ENCODE results near the gene MAP4K5.

MAP4K5 gene

DNA sequence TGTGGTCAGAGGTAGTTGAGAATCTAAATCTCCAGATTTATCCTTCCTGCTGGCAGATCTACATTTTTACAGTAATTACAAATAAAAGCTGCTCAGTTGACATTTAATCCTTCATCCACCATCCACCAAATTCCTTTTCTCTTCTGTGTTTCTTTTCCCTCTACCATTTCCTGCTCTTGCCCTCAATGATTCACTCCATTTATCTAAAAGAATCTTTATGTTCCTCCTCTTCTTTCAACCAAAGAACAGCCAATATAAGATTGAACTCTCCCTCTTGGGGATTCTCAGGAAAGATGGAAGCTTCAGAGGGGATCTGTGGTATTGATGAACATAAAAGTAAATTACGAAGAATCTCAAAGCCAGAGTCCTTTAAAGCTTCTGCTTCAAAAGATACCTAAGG is 4.4 kb downstream of the MAP4K5 start:
- DNase-seq (ENCODE audit: low read depth): no peak
- no peak for TF ChIP-seq CTCF (IDR thresholded peaks at IDR 0.05; ENCODE audit: control insufficient read depth, extremely low read depth, insufficient read depth)

GRCh38 chr14:50524731-50525515 is 7.4 kb downstream of the MAP4K5 start:
- no peak overlapping the region for H3K4me3 ChIP-seq (ENCODE audit: low read depth, low read length)
- DNase-seq (ENCODE audit: low read depth): no peak
- TF ChIP-seq CTCF (IDR thresholded peaks at IDR 0.05; ENCODE audit: control insufficient read depth, extremely low read depth, insufficient read depth): no peak

More for the DNA sequence above, 4.4 kb downstream of the MAP4K5 start:
- no peak overlapping the region for H3K4me3 ChIP-seq (ENCODE audit: low read depth, low read length)

GRCh38 chr14:50524060-50524459 is 8.3 kb downstream of the MAP4K5 start:
- TF ChIP-seq CTCF (IDR thresholded peaks at IDR 0.05; ENCODE audit: control insufficient read depth, extremely low read depth, insufficient read depth): no peak
- H3K4me3 ChIP-seq (ENCODE audit: low read depth, low read length): no peak overlapping the region
- no peak for DNase-seq (ENCODE audit: low read depth)

DNA sequence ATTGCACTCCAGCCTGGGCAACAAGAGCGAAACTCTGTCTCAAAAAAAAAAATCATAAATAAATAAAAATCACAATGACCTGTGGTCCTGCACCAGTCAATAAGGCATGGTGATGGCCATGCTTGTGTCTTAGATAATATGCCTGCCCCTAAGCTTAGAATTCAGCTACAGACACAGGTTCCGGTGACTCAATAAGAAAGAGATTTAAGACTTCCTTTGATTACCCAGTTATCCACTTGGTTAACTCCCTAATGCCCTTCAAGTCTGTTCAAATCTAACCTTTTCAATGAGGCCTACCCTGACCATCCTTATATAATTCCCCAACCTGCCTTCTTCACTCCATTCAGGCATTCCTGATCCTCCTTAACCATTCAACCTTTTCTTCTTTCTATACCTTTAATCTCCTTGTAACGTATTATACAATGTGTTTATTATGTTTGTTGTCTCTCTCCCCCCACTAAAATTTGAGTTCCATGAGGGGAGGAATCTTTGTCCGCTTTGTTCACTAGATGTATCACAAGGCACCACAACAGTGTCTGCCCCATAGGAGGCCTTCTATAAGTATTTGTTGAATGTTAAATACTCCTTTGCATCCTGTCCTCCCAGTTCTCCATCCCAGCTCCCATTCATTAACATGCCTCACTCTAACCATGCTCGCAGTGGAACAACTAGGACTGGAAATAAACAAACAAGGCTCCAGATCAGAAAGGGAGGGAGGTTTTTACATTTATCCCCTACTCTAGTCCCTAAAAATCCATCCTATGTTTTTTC is 8.9 kb downstream of the MAP4K5 start:
- DNase-seq (ENCODE audit: low read depth): no peak
- TF ChIP-seq CTCF (IDR thresholded peaks at IDR 0.05; ENCODE audit: control insufficient read depth, extremely low read depth, insufficient read depth): no peak
- H3K4me3 ChIP-seq (ENCODE audit: low read depth, low read length): no peak overlapping the region

DNA sequence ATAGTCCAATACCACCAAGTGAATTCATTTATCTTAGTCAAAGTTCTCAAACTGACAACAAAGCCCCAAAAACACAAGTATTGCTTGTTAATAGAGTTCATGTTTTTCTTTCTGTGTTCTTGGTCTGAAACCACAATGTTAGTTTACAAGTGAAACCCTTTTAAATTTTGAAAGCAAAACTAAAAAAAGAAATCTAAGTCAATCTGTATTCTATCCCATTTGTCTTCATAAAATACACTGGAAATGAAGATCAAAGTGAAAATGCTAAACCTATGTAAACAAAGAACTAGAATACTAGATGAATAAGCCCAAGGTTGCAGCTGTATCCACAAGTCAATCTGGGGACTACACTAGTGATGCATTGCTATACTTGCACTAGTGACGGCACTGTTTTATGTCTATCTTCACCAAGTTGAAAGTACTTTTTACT is 10.4 kb downstream of the MAP4K5 start:
- TF ChIP-seq CTCF (IDR thresholded peaks at IDR 0.05; ENCODE audit: control insufficient read depth, extremely low read depth, insufficient read depth): no peak
- no peak overlapping the region for H3K4me3 ChIP-seq (ENCODE audit: low read depth, low read length)
- no peak for DNase-seq (ENCODE audit: low read depth)

DNA sequence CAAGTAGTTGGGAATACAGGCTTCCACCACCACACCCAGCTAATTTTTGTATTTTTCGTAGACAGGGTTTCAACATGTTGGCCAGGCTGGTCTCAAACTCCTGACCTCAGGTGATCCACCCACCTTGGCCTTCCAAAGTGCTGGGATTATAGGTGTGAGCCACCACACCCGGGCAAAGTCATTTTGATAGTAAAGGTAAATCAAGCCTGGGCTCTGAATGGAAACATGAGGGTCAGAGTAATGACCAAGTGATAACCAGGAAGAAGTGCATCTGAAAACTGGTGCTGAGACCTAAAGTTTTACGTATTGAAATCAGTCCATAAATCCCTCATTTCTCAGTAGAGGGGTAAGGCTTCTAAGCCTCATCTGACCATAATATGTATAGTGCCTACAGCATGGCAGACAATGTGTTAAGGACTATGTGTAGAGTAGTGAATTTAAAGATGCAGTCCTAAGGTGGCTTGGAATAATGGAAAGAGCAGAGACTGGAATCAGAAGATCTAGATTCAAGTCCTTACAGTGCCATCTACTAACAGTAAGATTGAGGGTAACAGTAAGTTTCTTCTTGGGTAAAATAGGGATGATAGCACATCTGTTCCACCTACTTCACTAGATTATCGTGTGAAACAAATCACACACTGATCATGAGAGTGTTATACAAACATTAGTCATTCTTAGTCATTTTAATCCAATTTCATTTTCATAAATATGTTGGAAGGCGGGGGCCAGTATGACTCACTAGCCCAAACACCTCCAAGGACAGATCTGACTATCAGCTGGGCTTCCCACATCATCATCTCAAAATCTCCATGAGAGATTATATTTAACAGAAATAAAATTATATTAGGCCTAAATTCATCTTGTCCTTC is 11.2 kb downstream of the MAP4K5 start:
- H3K4me3 ChIP-seq (ENCODE audit: low read depth, low read length): no peak overlapping the region
- DNase-seq (ENCODE audit: low read depth): no peak
- TF ChIP-seq CTCF (IDR thresholded peaks at IDR 0.05; ENCODE audit: control insufficient read depth, extremely low read depth, insufficient read depth): no peak

Data from LNCaP clone FGC (cell line).